ENCODE results near the gene NOTCH2. TPM values are rescaled to one million over a fixed set of nuclear protein-coding genes. Genes with fewer than 3 reads are reported as not detected.

NOTCH2 gene
- total and polyA plus RNA-seq, 3 donors from 2014 or later, result 77.8 to 256 (median 173) TPM

DNA sequence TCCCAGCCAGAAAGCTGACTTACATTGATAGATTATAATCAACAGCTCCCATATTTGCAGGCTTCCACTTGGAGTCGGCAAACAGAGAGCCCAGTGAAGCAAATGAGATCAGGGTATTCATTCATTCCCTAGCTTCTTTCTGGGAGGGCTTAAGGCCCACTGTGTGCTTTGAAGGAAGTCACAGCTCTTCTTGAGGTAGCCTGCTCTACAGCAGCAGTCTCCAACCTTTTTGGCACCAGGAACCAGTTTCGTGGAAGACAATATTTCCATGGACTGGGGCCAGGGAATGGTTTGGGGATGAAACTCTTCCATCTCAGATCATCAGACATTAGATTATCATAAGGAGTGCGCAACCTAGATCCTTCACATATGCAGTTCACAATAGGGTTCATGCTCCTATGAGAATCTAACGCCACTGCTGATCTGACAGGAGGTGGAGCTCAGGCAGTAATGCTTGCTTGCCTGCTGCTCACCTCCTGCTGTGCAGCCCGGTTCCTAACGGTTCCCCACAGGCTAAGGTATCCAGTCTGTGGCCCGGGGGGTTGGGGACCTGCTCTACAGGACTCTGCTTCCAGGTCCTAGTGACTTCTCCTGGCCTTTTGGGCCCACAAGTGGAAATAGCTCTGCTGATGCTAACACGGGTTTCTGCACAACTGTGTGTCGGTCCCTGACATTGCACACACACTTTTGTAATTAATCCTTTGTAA is 159.4 kb downstream of the NOTCH2 start:
- Histone ChIP-seq H3K4me3 (no peak overlapping the region), H3K36me3 (ENCODE audit: low read depth, missing control alignments) (no peaks in the 10 kb centered on the region), H3K4me1 (no peaks in the 10 kb centered on the region), H3K9me3 (no peaks in the 10 kb centered on the region), H3K27me3 (no peaks in the 10 kb centered on the region), H3K27ac (no peak overlapping the region)
- no peak for DNase-seq
- intact Hi-C loops (cut with DNase I; ENCODE audit: low total_unique reads), result no loop called here
- WGBS, 2 donors, result 71 to 73% methylated on average over 9 of the region's 9 CpGs
- no peak for TF ChIP-seq POLR2A (IDR thresholded peaks at IDR 0.05)
- TF ChIP-seq, protein P1, sequence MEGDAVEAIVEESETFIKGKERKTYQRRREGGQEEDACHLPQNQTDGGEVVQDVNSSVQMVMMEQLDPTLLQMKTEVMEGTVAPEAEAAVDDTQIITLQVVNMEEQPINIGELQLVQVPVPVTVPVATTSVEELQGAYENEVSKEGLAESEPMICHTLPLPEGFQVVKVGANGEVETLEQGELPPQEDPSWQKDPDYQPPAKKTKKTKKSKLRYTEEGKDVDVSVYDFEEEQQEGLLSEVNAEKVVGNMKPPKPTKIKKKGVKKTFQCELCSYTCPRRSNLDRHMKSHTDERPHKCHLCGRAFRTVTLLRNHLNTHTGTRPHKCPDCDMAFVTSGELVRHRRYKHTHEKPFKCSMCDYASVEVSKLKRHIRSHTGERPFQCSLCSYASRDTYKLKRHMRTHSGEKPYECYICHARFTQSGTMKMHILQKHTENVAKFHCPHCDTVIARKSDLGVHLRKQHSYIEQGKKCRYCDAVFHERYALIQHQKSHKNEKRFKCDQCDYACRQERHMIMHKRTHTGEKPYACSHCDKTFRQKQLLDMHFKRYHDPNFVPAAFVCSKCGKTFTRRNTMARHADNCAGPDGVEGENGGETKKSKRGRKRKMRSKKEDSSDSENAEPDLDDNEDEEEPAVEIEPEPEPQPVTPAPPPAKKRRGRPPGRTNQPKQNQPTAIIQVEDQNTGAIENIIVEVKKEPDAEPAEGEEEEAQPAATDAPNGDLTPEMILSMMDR (IDR thresholded peaks at IDR 0.05), result no peak

GRCh38 chr1:119908661-119909060 is 160.8 kb downstream of the NOTCH2 start:
- no peaks in the 10 kb centered on the region for H3K9me3 ChIP-seq
- no peak for TF ChIP-seq POLR2A (IDR thresholded peaks at IDR 0.05)
- TF ChIP-seq, protein P1 (IDR thresholded peaks at IDR 0.05), result no peak
- no peak overlapping the region for H3K27ac ChIP-seq
- no peak overlapping the region for H3K4me3 ChIP-seq
- intact Hi-C loops (cut with DNase I; ENCODE audit: low total_unique reads), result no loop called here
- no peaks in the 10 kb centered on the region for H3K27me3 ChIP-seq
- no peaks in the 10 kb centered on the region for H3K4me1 ChIP-seq
- H3K36me3 ChIP-seq (ENCODE audit: low read depth, missing control alignments), result no peaks in the 10 kb centered on the region
- DNase-seq, result no peak
- WGBS, 2 donors, result 91 to 98% methylated on average over 3 of the region's 3 CpGs

- H3K27me3 ChIP-seq, result no peaks in the 10 kb centered on the region
- intact Hi-C loops (cut with DNase I; ENCODE audit: low total_unique reads), result no loop called here
- H3K4me1 ChIP-seq, result no peaks in the 10 kb centered on the region
- H3K4me3 ChIP-seq, result no peak overlapping the region
- no peak overlapping the region for H3K27ac ChIP-seq
- 94 to 95% methylated on average over 4 of the region's 4 CpGs for WGBS, 2 donors
- no peak for TF ChIP-seq POLR2A (IDR thresholded peaks at IDR 0.05)
- TF ChIP-seq, protein P1 (IDR thresholded peaks at IDR 0.05), result no peak
- H3K36me3 ChIP-seq (ENCODE audit: low read depth, missing control alignments), result no peaks in the 10 kb centered on the region
- DNase-seq, result no peak
- H3K9me3 ChIP-seq, result no peaks in the 10 kb centered on the region
Observed at GRCh38 chr1:119906927-119907652, 162.4 kb downstream of the NOTCH2 start.

DNA sequence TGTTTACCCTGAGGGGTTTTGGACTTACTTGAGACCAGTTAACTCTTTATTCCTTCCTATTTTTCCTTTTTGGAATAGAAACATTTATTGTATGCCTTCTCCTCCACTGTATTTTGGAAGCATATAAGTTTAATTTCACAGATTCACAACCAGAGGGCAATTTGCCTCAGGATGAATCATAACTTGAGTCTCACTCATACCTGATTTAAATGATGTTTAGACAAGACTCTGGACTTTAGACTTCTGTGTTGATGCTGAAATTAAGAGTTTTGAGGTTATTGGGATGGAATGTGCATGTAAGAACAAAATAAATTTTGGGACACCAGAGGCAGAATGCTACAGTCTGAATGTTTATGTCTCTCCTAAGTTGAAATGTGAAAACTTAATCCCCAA is 166.0 kb downstream of the NOTCH2 start:
- Histone ChIP-seq H3K4me3 (no peak overlapping the region), H3K27me3 (no peaks in the 10 kb centered on the region), H3K27ac (no peak overlapping the region), H3K4me1 (no peaks in the 10 kb centered on the region), H3K9me3 (no peaks in the 10 kb centered on the region), H3K36me3 (ENCODE audit: low read depth, missing control alignments) (no peaks in the 10 kb centered on the region)
- TF ChIP-seq, protein P1 (IDR thresholded peaks at IDR 0.05), result no peak
- no peak for TF ChIP-seq POLR2A (IDR thresholded peaks at IDR 0.05)
- intact Hi-C loops (cut with DNase I; ENCODE audit: low total_unique reads), result no loop called here
- no peak for DNase-seq
